ENCODE results near the gene TRMT10C.
"Not testable (repeated sequence)": the region's sequence is repeated elsewhere in the genome, so short reads cannot be mapped to it uniquely, and the experiment has no call there.

Gene TRMT10C

DNA sequence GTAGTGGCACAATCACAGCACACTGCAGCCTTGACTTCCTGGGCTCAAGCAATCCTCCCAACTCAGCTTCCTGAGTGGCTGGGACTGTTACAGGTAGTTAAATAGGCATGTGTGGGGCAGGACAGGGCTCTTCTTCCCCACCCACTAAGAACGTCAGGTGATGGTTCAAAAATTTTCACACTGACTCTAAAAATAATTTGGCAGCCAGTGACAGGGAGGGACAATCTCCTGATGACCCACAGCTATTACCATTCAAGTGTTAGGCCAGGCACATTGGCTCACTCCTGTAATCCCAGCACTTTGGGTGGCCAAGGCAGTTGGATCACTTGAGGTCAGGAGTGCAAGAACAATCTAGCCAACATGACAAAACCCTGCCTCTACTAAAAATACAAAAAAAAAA, 12.2 kb upstream of the TRMT10C start:
- DNase-seq, result no peak

DNA sequence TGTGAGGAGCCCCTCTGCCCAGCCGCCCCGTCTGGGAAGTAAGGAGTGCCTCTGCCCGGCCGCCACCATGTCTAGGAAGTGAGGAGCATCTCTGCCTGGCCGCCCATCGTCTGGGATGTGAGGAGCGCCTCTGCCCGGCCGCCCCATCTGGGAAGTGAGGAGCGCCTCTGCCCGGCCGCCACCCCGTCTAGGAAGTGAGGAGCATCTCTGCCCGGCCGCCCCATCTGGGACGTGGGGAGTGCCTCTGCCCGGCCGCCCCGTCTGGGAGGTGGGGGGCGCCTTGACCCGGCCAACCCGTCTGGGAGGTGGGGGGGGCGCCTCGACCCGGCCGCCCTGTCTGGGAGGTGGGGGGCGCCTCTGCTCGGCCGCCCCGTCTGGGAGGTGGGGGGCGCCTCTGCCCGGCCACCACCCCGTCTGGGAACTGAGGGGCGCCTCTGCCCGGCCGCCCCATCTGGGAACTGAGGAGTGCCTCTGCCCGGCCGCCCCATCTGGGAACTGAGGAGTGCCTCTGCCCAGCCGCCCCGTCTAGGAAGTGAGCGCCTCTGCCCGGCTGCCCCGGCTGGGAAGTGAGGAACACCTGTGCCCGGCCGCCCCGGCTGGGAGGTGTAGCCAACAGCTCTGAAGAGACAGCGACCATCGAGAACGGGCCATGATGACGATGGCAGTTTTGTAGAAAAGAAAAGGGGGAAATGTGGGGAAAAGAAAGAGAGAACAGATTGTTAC, 10.1 kb upstream of the TRMT10C start:
- DNase-seq, result not testable (repeated sequence)

DNA sequence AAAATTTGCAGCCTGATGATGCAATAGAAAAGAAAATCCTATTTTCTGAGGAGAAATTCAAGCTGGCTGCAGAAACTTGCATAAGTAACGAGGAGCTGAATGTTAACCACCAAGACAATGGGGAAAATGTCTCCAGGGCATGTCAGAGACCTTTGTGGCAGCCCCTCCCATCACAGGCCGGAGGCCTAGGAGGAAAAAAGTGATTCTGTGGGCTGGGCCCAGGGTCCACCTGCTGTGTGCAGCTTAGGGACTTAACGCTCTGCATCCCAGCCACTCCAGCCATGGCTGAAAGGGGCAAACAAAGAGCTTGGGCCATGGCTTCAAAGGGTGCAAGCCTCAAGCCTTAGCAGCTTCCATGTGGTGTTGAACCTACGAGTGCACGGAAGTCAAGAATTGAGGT, 8.3 kb upstream of the TRMT10C start:
- DNase-seq, result not testable (repeated sequence)

DNA sequence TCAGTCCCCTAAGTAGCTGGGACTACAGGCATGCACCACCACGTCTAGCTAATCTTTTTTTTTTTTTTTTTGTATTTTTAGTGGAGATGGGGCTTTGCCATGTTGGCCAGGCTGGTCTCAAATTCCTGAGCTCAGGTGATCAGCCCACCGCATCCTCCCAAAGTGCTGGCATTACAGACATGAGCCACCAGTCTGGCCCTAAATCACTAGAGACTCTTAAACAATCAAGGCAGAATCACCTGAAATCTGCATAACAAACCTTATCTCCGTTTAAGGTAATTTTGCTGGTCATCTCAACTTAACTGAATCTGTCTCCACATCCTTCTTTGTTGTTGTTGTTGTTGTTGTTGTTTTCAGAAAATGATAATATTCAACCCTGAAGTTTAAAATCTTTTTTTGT, 5.6 kb upstream of the TRMT10C start:
- no peak for DNase-seq

DNA sequence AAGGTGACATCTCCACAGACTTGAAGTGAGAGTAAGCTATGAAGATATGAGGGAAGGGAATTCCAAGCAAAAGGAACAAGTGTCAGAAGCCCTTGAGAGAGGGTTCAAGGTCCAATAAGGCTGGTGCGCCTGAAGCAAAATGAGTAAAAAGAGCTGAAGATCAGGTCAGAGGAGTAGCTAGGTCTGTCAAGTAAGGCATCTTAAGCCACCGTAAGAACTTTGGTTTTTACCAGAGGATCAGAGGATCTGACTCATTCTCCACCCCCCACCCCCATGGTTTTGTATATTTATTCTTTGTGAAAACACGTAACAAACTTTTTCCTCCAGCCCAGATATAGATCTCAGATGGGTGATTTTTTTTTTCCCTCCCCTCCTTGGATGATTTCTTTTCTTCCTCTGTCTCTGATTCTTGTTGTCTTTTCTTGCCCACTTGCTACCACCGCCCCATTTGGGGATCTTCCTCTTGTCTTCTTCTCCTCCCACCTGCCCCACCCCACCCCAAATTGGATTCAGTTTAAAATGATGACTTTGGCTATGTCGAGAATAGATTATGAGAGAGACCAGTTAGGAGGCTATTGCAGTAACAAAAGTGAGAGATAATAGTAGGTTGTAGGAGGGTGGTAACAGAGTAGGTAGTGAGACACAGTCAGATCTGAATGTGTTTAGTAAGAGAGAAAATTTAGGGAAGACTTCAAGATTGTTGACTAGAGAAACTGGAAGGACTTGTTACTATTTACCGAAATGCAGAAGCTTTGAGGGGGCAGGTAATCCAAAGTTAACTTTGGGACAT, 6.1 kb downstream of the TRMT10C start:
- DNase-seq, result no peak

DNA sequence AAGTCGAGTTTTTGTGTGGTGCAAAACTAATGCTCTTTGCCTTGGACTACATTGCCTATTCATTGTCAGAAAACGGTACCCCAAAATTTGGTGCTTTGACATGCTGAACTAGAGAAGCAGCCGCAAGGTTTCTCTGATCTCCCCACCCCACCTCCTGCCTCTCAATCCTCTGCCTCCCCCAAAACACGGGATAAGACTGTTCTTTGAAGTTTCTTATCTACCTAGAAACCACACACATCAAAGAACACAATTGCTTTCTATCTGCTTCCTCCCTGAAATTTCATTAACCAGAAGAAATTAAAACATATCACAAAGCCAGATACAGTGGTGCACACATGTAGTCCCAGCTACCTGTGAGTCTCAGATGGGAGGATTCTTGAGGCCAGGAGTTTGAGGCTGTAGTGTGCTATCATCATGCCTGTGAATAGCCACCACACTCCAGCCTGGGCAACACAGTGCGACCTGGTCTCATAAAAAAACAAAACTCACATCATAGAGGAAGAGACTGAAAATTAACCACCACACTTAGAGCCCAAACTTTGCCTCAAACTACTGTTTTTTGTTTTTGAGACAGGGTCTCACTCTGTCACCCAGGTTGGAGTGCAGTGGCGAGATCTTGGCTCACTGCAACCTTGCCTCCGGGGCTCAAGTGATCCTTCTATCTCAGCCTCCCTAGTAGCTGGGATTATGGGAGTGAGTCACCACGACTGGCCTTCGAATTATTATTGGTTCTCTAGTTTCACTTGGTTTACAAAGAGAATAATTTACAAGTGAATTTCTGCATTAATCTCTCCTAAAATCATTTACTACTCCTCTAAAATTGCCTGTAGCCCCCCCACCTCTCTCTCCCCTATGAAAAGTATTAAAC, 9.6 kb downstream of the TRMT10C start:
- no peak for DNase-seq

DNA sequence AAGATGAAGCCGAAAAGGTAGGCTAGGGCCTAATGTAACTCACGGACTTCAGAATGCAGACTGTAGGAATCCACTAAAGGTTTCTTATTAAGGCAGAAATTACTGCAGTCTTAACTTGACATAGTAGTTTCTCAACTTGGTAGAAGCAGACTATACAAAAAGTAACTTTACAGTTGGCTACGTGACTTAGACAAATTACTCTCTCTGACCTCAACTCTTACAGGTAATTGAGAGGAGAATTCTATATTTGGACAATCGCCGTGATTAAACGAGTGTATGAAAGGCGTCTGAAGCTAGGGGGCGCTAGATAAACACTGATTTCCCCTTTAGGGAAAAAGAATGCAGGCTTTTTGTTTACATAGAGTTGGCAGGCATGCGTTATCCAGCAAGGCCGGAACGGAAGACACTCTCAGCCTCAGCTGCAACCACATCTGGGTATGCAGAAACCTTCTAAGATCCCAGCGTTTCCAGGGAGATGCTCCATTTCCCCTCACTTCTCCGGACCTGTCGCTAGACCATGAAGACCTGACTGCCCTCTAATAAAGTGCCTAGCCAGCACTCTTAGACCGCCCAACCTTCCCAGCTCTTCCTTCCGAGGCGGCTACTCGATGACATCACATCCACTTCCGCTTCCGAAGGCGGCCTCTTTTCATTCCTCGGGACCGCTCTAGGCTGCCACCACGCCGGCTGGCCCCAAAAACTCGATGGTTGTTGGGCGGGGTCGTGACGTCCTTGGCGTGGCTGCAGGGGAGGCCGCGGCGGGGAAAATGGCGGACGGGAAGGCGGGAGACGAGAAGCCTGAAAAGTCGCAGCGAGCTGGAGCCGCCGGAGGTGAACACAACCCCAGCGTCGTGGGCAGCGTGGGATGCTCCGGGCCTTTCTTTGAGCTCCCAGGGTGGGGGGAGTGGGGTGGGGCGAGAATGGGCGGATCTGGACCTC, 12.1 kb downstream of the TRMT10C start, which contains the start of gene PCNP:
Gene PCNP, plus strand, starts transcription at position 732 of the 939 bp plus-strand sequence. Its CDS starts 36 bp downstream, at position 768.
- DNase-seq, result peak; percentile 97 to 98

DNA sequence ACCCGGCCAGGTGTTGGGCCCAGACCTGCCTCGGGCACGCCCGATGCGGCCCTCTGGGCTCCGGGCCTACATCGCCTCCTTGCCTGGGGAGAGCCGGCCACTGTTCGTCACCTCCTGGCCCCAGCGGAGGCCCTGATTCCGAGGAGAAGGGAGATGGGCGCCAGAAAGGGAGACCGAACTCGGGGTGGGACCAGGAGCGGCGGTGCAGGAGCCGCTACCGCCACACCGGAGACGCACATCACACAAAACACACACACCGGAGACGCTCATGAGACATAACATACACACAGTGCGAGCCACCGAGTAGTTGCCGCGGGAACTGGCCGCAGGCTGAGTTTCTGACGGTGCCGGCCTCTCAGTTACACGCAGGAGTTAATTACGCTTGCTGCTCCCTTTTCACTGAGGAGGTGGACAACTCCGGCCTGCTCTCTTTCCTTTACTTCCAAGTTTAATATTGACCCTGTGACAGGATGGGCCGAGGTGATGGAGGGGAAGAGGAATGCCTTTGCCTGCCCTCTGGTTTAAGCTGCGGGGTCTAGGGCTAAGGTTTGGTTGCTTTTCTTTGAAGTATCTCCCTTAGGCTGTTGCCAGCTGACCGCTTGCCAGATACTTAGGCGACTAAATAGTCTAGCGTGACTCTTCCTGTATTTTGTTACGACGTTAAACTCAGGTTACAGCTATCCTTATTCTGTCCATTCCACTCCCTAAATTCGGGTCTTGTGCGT, 12.9 kb downstream of the TRMT10C start:
- peak; percentile 39 to 46 for DNase-seq

DNA sequence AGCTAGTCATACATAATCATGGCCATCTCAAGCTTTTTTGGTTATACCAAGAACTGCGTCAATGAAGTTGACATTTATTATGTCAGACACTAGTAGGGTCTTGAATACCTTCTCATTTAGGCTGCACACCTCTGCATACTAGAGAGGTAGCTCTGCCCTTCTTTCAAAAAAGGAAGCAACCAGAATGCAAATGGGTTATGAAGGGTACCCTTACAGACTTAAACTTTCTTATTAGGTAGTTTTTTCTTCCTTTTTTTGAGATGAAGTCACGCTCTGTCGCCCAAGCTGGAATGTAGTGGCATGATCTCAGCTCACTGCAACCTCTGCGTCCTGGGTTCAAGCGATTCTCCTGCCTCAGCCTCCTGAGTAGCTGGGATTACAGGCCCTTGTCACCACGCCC, 15.6 kb downstream of the TRMT10C start:
- DNase-seq, result no peak

DNA sequence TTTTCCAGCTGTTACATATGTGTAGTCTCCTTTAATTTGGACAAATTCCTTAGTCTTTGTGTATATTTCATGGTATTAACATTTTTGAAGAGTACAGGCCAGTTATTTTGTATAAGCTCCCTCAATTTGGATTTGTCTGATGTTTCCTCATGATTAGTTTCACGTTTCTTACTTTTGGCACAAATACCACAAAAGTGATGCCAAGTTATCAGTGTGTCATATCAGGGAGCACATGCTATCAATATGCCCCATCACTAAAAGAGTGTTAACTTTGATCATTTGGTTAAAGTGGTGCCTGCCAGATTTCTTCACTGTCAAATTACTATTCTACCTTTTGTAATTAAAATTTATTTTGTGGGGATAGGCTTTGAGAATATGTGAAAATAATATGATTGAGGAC, 26.9 kb downstream of the TRMT10C start:
- no peak for DNase-seq

DNA sequence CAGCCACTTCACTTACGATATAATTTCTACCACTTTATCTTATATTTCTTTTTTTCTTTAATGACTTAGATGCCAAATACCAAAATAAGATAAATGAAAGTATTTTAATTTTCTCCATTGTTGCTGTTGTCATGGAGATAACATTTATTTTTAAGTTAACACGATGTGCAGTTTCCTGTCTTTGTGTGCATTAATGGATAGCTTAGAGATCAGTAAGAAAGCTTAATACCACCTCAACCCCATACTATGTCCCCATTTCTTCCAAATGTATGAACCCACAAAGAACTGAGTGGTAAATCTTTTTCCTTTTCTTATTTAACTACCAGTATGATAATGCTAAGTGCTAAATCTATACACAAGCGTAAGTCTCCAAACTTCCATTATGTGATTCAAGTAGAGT, 29.4 kb downstream of the TRMT10C start:
- DNase-seq, result no peak

DNA sequence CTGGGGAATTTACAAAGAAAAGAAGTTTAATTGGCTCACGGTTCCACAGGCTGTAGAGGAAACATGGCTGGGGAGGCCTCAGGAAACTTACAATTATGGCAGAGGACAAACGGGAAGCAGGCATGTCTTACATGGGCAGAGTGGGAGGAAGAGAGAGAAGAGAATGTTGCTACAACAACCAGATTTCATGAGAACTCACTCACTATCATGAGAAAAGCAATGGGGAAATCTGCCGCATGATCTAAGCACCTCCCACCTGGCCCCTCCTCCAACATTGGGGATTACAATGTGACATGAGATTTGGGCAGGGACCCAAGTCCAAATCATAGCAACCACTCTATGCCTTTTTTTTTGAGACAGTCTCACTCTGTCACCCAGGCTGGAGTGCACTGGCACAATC, 41.1 kb downstream of the TRMT10C start:
- no peak for DNase-seq

DNA sequence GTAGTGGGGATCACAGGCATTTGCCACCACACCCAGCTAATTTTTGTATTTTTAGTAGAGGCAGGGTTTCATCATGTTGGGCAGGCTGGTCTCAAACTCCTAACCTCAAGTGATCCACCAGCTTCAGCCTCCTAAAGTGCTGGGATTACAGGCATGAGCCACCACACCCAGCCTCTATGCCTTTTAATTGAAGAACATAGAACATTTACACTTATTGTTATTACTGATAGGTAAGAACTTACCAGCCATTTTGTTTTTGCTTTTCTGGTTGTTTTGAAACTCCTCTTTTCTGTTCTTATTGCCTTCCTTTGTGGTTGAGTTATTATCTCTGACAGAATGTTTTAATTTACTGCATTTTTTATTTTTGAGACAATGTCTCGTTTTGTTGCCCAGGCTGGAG, 41.5 kb downstream of the TRMT10C start:
- DNase-seq, result no peak

- DNase-seq, result not testable (repeated sequence)
Observed at GRCh38 chr3:101605398-101605797, 43.7 kb downstream of the TRMT10C start.

- no peak for DNase-seq
Observed at GRCh38 chr3:101611023-101611422, 49.4 kb downstream of the TRMT10C start.

GRCh38 chr3:101613014-101613413, 51.3 kb downstream of the TRMT10C start:
- DNase-seq, result not testable (repeated sequence)

GRCh38 chr3:101615525-101615924, 53.9 kb downstream of the TRMT10C start:
- no peak for DNase-seq

All from Kasumi-1 (cell line).